Ramos (cell line): ENCODE data around the gene GATA3.
"Not testable (repeated sequence)": the region's sequence is repeated elsewhere in the genome, so short reads cannot be mapped to it uniquely, and the experiment has no call there.

Experiments
- in situ Hi-C: fragments of 300-500 bp; cut with MboI; formaldehyde crosslinking; loops from one replicate; pipeline ENCODE4 v1.14.3; 2022; ENCODE audit warnings: low sequenced_read_pairs; ENCODE audit not compliant: unreplicated experiment

Gene GATA3

GRCh38 chr10:8054494-8055407 is at the start of gene GATA3:
Gene GATA3 (plus strand): TSS chr10:8054688. CDS start chr10:8055656, 968 bp downstream.
- in situ Hi-C loops = no loop called here

- in situ Hi-C loops = no loop called here
These were observed 48.1 kb upstream of the GATA3 start for GRCh38 chr10:8006274-8006999.

- in situ Hi-C loops = no loop called here
These were observed 45.5 kb upstream of the GATA3 start for GRCh38 chr10:8009031-8009430.

GRCh38 chr10:8013006-8013405 is 41.5 kb upstream of the GATA3 start:
- in situ Hi-C loops = no loop called here

GRCh38 chr10:8013619-8014018 is 40.9 kb upstream of the GATA3 start:
- in situ Hi-C loops = no loop called here

- in situ Hi-C loops = no loop called here
These were observed 39.8 kb upstream of the GATA3 start for GRCh38 chr10:8014649-8015048.

- in situ Hi-C loops = no loop called here
These were observed 37.2 kb upstream of the GATA3 start for GRCh38 chr10:8017277-8017676.

GRCh38 chr10:8023321-8023720 is 31.2 kb upstream of the GATA3 start:
- in situ Hi-C loops = no loop called here

- in situ Hi-C loops = no loop called here
These were observed 30.6 kb upstream of the GATA3 start for GRCh38 chr10:8023851-8024250.

- in situ Hi-C loops = no loop called here
These were observed 27.9 kb upstream of the GATA3 start for GRCh38 chr10:8026349-8027259.

- in situ Hi-C loops = not testable (repeated sequence)
These were observed 23.3 kb upstream of the GATA3 start for GRCh38 chr10:8031211-8031610.

- in situ Hi-C loops = no loop called here
These were observed 21.9 kb upstream of the GATA3 start for GRCh38 chr10:8032558-8032957.

- in situ Hi-C loops = no loop called here
These were observed 20.5 kb upstream of the GATA3 start for GRCh38 chr10:8033812-8034465.

GRCh38 chr10:8034466-8035005 is 20.0 kb upstream of the GATA3 start:
- in situ Hi-C loops = no loop called here

- in situ Hi-C loops = no loop called here
These were observed 19.4 kb upstream of the GATA3 start for GRCh38 chr10:8035006-8035640.

GRCh38 chr10:8035641-8036470 is 18.6 kb upstream of the GATA3 start:
- in situ Hi-C loops = no loop called here

GRCh38 chr10:8036506-8037198 is 17.8 kb upstream of the GATA3 start:
- in situ Hi-C loops = no loop called here
